Activated CD8-positive, alpha-beta T cell treated with anti-CD3 and anti-CD28 coated beads for 36 hours (primary cell): ENCODE measurements around the gene HYOU1. TPM values are rescaled to one million over a fixed set of nuclear protein-coding genes. Genes with fewer than 3 reads are reported as not detected.

Experiments used
- ATAC-seq: fragments of 200-7000 bp; cut with Tn5 transposase; one replicate; pipeline ENCODE4 v1.10.0; 2021; ENCODE audit warnings: mild to moderate bottlenecking, moderate library complexity
- CTCF ChIA-PET: fragments of 350-600 bp; sonication (Branson Sonifier 250); formaldehyde crosslinking; loops from one replicate; lab custom pipeline; 2021; ENCODE audit warnings: antibody characterized with exemption; lab: Charles Lee
- POLR2A ChIA-PET: fragments of 350-600 bp; sonication (Branson Sonifier 250); formaldehyde crosslinking; loops from one replicate; lab custom pipeline; 2021; ENCODE audit warnings: antibody characterized with exemption; lab: Charles Lee
- DNase-seq: peaks from one replicate; pipeline ENCODE4 v3.0.0-alpha.2; 2020
- H3K27ac Mint-ChIP-seq: one replicate; pipeline ENCODE4 v1.8.0; 2021; ENCODE audit warnings: mild to moderate bottlenecking, mixed read lengths
- H3K27me3 Mint-ChIP-seq: one replicate; pipeline ENCODE4 v1.8.0; 2021; ENCODE audit warnings: mixed read lengths
- H3K36me3 Mint-ChIP-seq: one replicate; pipeline ENCODE4 v1.8.0; 2021; ENCODE audit warnings: low read depth, mixed read lengths
- H3K4me1 Mint-ChIP-seq: one replicate; pipeline ENCODE4 v1.8.0; 2021; ENCODE audit warnings: low read depth, mixed read lengths
- H3K4me3 Mint-ChIP-seq: one replicate; pipeline ENCODE4 v1.8.0; 2021; ENCODE audit warnings: mild to moderate bottlenecking, moderate library complexity, mixed read lengths
- H3K9me3 Mint-ChIP-seq: one replicate; pipeline ENCODE4 v1.8.0; 2021; ENCODE audit warnings: mixed read lengths
- intact Hi-C: fragments of 100-400 bp; cut with micrococcal nuclease; formaldehyde crosslinking; loops from one replicate; pipeline ENCODE4 v1.10.0; 2022
- total RNA-seq, 2 experiments: library from RNA; stranded (reverse); gene quantifications; one replicate each; pipeline ENCODE4 v1.2.3, GENCODE V29; 2021
- TF ChIP-seq, protein P1 (sequence below): fragments of 200-600 bp; IDR thresholded peaks from one replicate; pipeline ENCODE4 v1.8.0; 2022; ENCODE audit warnings: antibody characterized with exemption, mild to moderate bottlenecking

HYOU1 gene
- total RNA-seq, 2 experiments from 2014 or later, result 92.4 to 101 TPM

GRCh38 chr11:119029069-119029339, 28.0 kb downstream of the HYOU1 start:
- H3K4me3 Mint-ChIP-seq, result peak overlapping the region; percentile 70
- ATAC-seq, result no peak
- H3K36me3 Mint-ChIP-seq, result peaks cover 28% of the 10 kb centered on the region
- DNase-seq, result no peak
- CTCF ChIA-PET, result no interaction called here
- no peaks in the 10 kb centered on the region for H3K9me3 Mint-ChIP-seq
- POLR2A ChIA-PET, result interaction anchor here (0.6 to 8.4 kb wide), 5 partner anchors 12 to 57 kb away, joined by 3 to 98 read pairs (median 3); partner anchors contain the start of genes CENATAC, RPS25 and TRAPPC4
- H3K4me1 Mint-ChIP-seq, result peaks cover 37% of the 10 kb centered on the region
- TF ChIP-seq, protein P1, sequence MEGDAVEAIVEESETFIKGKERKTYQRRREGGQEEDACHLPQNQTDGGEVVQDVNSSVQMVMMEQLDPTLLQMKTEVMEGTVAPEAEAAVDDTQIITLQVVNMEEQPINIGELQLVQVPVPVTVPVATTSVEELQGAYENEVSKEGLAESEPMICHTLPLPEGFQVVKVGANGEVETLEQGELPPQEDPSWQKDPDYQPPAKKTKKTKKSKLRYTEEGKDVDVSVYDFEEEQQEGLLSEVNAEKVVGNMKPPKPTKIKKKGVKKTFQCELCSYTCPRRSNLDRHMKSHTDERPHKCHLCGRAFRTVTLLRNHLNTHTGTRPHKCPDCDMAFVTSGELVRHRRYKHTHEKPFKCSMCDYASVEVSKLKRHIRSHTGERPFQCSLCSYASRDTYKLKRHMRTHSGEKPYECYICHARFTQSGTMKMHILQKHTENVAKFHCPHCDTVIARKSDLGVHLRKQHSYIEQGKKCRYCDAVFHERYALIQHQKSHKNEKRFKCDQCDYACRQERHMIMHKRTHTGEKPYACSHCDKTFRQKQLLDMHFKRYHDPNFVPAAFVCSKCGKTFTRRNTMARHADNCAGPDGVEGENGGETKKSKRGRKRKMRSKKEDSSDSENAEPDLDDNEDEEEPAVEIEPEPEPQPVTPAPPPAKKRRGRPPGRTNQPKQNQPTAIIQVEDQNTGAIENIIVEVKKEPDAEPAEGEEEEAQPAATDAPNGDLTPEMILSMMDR, result no peak
- peak overlapping the region; percentile 90 for H3K27ac Mint-ChIP-seq
- H3K27me3 Mint-ChIP-seq, result no peaks in the 10 kb centered on the region
- intact Hi-C loops, result no loop called here

DNA sequence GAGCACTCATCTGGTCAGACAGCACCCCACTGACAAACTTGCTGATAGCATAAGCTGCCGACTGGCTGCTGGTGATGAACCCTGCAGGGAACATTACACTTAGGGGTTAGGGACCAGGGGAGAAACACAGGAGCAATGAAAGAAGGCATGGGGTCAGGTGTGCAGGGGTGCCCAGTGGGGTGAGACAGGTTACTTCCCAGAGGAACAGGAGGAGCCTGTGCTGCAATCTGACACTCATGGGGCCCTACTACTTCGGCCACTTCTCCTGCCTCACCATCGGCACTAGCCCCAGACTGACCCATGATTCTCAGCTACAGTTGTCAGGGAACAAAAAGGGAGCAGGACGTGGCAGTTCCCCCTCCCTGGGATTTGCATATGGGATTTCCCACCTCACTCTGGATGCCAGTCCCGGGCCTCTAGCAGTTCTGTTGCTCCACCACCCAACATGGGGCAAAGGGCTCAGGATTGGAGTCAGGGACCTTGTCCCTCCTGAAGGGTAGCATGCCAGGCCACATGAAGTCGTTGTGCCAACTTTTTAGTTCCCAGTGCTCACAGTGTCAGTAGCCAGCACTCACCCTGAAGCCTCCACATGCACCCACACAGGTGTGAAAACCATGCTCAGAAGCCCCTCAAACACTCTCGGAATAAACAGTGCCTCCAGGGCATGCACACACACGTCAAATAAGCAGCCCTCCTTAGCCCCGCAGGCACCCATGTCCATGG, 28.5 kb downstream of the HYOU1 start:
- Mint-ChIP-seq H3K4me3 (peak overlapping the region; percentile 70), H3K27me3 (no peaks in the 10 kb centered on the region), H3K27ac (peak overlapping the region; percentile 90), H3K36me3 (peaks cover 33% of the 10 kb centered on the region), H3K4me1 (peaks cover 40% of the 10 kb centered on the region), H3K9me3 (no peaks in the 10 kb centered on the region)
- ChIA-PET CTCF (no interaction called here), POLR2A (interaction anchor here (0.6 to 8.4 kb wide), 6 partner anchors 11 to 168 kb away, joined by 3 to 98 read pairs (median 3); partner anchors contain the start of genes CENATAC, RPS25 and TRAPPC4)
- no peak for ATAC-seq
- intact Hi-C loops, result no loop called here
- DNase-seq, result no peak
- TF ChIP-seq, protein P1, result no peak

GRCh38 chr11:119027561-119028345, 29.3 kb downstream of the HYOU1 start:
- Mint-ChIP-seq H3K27me3 (no peaks in the 10 kb centered on the region), H3K4me1 (peaks cover 45% of the 10 kb centered on the region), H3K27ac (no peak overlapping the region), H3K4me3 (no peak overlapping the region), H3K9me3 (no peaks in the 10 kb centered on the region), H3K36me3 (peaks cover 38% of the 10 kb centered on the region)
- ChIA-PET POLR2A (interaction anchor here (0.6 to 8.4 kb wide), 5 partner anchors 11 to 169 kb away, joined by 3 to 98 read pairs (median 3); partner anchors contain the start of genes CENATAC, RPS25 and TRAPPC4), CTCF (interaction anchor here (1.3 kb wide), 1 partner anchor 28 kb away, joined by 4 read pairs; no protein-coding TSS in a partner anchor)
- DNase-seq, result no peak
- TF ChIP-seq, protein P1, result no peak
- no peak for ATAC-seq
- intact Hi-C loops, result no loop called here

DNA sequence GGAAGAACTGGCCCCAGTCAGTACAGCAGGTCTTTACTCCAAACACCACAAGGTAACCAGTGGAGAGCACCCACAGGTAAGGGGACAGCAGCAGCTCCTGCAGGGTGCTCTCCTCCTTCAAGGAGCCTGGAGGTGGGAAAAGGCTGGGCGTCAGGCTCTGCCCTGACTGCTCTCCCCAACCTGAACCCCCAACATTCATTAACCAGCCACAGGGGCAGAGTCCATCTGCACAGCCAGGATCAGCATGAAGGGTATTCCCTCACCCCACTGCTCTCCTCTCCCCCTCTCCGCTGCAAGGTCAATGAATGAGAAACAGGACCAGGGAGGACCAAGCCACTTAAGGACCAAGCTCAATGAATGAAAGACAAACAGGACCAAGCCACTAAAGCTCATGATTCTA, 30.0 kb downstream of the HYOU1 start:
- DNase-seq, result no peak
- peaks cover 43% of the 10 kb centered on the region for H3K36me3 Mint-ChIP-seq
- H3K4me1 Mint-ChIP-seq, result peaks cover 48% of the 10 kb centered on the region
- no peak for ATAC-seq
- TF ChIP-seq, protein P1, result no peak
- H3K9me3 Mint-ChIP-seq, result no peaks in the 10 kb centered on the region
- H3K27ac Mint-ChIP-seq, result peak overlapping the region; percentile 21
- ChIA-PET CTCF (interaction anchor here (1.3 kb wide), 2 partner anchors 29 to 296 kb away, joined by 3 to 4 read pairs; no protein-coding TSS in a partner anchor), POLR2A (interaction anchor here (1.2 to 8.4 kb wide), 2 partner anchors 10 to 68 kb away, joined by 4 to 98 read pairs; partner anchors contain the start of genes RPS25 and TRAPPC4)
- no peaks in the 10 kb centered on the region for H3K27me3 Mint-ChIP-seq
- no peak overlapping the region for H3K4me3 Mint-ChIP-seq
- intact Hi-C loops, result no loop called here
